Breast epithelium (tissue), 3 donors: ENCODE results near the gene OSCP1.
"Not testable (repeated sequence)": the region's sequence is repeated elsewhere in the genome, so short reads cannot be mapped to it uniquely, and the experiment has no call there.

Experiments
- POLR2A ChIP-seq: fragments of 450-650 bp; IDR thresholded peaks from one replicate; pipeline ENCODE4 v1.6.1; 2016; ENCODE audit warnings: antibody characterized with exemption, mild to moderate bottlenecking, moderate library complexity
- TF ChIP-seq, protein P1 (sequence below), 3 donors: fragments of 450-650 bp; IDR thresholded peaks; one replicate each; pipeline ENCODE4 v1.5.1; 2016 to 2017; ENCODE audit warnings: antibody characterized with exemption in 3 of 3, mild to moderate bottlenecking in 3 of 3, moderate library complexity in 3 of 3

- TF ChIP-seq, protein P1, sequence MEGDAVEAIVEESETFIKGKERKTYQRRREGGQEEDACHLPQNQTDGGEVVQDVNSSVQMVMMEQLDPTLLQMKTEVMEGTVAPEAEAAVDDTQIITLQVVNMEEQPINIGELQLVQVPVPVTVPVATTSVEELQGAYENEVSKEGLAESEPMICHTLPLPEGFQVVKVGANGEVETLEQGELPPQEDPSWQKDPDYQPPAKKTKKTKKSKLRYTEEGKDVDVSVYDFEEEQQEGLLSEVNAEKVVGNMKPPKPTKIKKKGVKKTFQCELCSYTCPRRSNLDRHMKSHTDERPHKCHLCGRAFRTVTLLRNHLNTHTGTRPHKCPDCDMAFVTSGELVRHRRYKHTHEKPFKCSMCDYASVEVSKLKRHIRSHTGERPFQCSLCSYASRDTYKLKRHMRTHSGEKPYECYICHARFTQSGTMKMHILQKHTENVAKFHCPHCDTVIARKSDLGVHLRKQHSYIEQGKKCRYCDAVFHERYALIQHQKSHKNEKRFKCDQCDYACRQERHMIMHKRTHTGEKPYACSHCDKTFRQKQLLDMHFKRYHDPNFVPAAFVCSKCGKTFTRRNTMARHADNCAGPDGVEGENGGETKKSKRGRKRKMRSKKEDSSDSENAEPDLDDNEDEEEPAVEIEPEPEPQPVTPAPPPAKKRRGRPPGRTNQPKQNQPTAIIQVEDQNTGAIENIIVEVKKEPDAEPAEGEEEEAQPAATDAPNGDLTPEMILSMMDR (IDR thresholded peaks at IDR 0.05) = not testable (repeated sequence)
- TF ChIP-seq POLR2A = not testable (repeated sequence)
These were observed 27.4 kb upstream of the OSCP1 start for GRCh38 chr1:36477615-36478014.
